ENCODE data around the gene VPS8.

DNA sequence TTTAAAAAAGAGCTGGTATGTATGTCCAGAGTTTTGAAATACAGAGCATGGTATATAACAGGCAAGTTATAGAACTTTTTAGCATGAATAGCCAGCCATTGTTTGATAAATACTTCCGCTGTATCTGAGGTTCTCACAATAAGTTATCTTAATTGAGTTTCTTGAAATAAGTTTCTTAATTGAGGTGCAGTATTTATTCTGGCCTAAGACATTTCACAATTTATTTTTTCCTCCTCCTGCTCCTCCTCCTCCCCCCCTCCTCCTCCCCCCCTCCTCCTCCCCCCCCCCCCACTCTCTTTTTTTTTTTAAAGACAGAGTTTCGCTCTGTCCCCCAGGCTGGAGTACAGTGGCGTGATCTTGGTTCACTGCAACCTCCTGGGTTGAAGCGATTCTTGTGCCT, 83.4 kb downstream of the VPS8 start:
- TF ChIP-seq, protein P1, sequence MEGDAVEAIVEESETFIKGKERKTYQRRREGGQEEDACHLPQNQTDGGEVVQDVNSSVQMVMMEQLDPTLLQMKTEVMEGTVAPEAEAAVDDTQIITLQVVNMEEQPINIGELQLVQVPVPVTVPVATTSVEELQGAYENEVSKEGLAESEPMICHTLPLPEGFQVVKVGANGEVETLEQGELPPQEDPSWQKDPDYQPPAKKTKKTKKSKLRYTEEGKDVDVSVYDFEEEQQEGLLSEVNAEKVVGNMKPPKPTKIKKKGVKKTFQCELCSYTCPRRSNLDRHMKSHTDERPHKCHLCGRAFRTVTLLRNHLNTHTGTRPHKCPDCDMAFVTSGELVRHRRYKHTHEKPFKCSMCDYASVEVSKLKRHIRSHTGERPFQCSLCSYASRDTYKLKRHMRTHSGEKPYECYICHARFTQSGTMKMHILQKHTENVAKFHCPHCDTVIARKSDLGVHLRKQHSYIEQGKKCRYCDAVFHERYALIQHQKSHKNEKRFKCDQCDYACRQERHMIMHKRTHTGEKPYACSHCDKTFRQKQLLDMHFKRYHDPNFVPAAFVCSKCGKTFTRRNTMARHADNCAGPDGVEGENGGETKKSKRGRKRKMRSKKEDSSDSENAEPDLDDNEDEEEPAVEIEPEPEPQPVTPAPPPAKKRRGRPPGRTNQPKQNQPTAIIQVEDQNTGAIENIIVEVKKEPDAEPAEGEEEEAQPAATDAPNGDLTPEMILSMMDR (IDR thresholded peaks at IDR 0.05): no peak
- TF ChIP-seq POLR2A (IDR thresholded peaks at IDR 0.05) (no peak), POLR2AphosphoS5 (IDR thresholded peaks at IDR 0.05) (no peak)

All from breast epithelium (tissue), 3 donors.